ENCODE measurements around the gene CPNE4. TPM values are rescaled to one million over a fixed set of nuclear protein-coding genes. Genes with fewer than 3 reads are reported as not detected.

The CPNE4 gene
- total RNA-seq, 4 donors from 2014 or later, result 0.53 to 2.1 TPM; not detected in 2

DNA sequence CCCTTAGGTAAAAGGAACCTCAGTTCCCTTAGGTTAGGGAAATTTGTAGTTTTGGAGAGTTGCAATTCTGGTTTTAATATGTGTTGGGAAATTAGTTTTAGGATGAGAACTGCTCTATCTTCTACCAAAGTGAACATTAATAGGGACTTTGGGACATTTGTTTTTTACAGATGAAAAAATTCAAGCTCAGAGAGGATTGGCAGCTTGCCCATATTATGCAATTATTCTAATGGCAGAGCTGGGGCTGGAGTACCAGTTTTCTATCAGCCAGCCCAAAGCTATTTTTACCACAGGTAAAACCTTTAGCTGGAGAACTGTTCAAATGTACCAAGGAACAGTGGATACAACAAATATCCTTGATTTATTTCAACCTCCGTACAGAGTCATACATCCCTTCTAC is 127.0 kb downstream of the CPNE4 start:
- H3K36me3 ChIP-seq, result no peaks in the 10 kb centered on the region
- no peak for DNase-seq
- TF ChIP-seq, protein P1, sequence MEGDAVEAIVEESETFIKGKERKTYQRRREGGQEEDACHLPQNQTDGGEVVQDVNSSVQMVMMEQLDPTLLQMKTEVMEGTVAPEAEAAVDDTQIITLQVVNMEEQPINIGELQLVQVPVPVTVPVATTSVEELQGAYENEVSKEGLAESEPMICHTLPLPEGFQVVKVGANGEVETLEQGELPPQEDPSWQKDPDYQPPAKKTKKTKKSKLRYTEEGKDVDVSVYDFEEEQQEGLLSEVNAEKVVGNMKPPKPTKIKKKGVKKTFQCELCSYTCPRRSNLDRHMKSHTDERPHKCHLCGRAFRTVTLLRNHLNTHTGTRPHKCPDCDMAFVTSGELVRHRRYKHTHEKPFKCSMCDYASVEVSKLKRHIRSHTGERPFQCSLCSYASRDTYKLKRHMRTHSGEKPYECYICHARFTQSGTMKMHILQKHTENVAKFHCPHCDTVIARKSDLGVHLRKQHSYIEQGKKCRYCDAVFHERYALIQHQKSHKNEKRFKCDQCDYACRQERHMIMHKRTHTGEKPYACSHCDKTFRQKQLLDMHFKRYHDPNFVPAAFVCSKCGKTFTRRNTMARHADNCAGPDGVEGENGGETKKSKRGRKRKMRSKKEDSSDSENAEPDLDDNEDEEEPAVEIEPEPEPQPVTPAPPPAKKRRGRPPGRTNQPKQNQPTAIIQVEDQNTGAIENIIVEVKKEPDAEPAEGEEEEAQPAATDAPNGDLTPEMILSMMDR (IDR thresholded peaks at IDR 0.05), result no peak
- TF ChIP-seq POLR2A (IDR thresholded peaks at IDR 0.05), result no peak

DNA sequence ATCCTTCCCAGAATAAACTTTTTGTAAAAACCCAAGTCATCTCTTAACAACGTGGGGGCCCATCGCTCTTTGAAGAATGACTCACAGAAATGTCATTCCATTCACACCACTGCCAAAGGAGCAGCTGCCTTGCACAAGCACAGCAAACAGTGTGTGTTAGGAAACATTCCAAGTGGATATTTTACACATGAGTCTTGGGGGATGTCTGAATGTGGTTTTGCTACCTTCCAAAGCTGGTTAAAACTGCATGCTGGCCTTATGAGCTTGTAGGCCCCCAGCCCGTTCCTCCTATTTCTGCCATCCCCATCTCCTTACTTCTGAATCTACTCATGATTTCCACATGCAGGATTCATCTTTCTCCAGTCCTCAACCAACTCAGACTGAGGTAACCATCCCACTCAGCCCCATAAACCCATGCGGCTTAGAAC is 130.8 kb downstream of the CPNE4 start:
- H3K4me3 ChIP-seq, result no peak overlapping the region
- no peak for TF ChIP-seq POLR2A (IDR thresholded peaks at IDR 0.05)
- TF ChIP-seq, protein P1 (IDR thresholded peaks at IDR 0.05), result no peak
- DNase-seq, result no peak
- H3K9me3 ChIP-seq, result no peaks in the 10 kb centered on the region
- no peaks in the 10 kb centered on the region for H3K36me3 ChIP-seq
- no peaks in the 10 kb centered on the region for H3K27me3 ChIP-seq
- no peaks in the 10 kb centered on the region for H3K4me1 ChIP-seq
- H3K27ac ChIP-seq, result no peak overlapping the region

More for the DNA sequence above, 127.0 kb downstream of the CPNE4 start:
- Histone ChIP-seq H3K27ac (no peak overlapping the region), H3K9me3 (no peaks in the 10 kb centered on the region), H3K27me3 (no peaks in the 10 kb centered on the region), H3K4me1 (no peaks in the 10 kb centered on the region), H3K4me3 (no peak overlapping the region)

DNA sequence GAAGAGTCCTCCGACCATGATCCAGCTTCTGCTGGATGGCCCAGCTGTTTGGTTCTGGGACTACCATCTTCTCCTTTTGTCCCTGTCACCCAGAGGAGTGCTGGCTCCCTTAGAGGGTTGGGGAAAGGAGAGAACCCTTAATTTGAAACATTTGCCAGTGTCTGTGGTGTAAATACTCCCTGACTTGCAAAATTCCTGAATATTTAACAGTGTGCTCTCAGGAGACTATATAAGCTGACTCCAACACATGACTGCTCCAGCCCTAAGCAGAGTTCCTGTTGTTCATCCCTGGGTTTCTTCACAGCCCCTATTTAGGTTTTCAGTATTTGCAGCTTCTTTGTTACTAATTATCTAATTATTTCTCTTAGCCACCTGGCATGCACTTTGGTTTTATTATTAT is 133.1 kb downstream of the CPNE4 start:
- no peak overlapping the region for H3K27ac ChIP-seq
- H3K27me3 ChIP-seq, result no peaks in the 10 kb centered on the region
- no peak overlapping the region for H3K4me3 ChIP-seq
- no peak for DNase-seq
- TF ChIP-seq, protein P1 (IDR thresholded peaks at IDR 0.05), result no peak
- H3K36me3 ChIP-seq, result no peaks in the 10 kb centered on the region
- H3K9me3 ChIP-seq, result no peaks in the 10 kb centered on the region
- no peaks in the 10 kb centered on the region for H3K4me1 ChIP-seq

DNA sequence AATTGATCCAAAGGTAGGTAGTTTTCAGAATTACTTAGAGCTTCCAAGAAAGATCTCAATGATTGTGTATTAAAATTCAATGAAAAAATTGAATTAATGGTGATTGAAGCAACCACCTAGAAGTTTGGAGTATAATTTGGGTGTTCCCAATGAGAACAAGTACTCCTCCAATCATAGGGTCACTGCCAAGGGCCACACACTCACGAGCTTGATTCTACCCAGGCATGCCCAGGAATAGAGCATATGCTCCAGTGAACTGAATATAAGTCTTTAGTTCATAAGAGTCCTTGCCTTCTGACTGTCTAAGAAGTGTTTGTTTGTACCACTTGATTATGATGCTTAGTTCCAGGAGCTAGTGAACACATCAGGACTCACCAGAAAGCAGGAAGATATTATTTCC is 133.9 kb downstream of the CPNE4 start:
- no peak for TF ChIP-seq POLR2A (IDR thresholded peaks at IDR 0.05)
- TF ChIP-seq, protein P1 (IDR thresholded peaks at IDR 0.05), result no peak
- Histone ChIP-seq H3K27me3 (no peaks in the 10 kb centered on the region), H3K27ac (no peak overlapping the region), H3K9me3 (no peaks in the 10 kb centered on the region), H3K36me3 (no peaks in the 10 kb centered on the region), H3K4me1 (no peaks in the 10 kb centered on the region), H3K4me3 (no peak overlapping the region)
- no peak for DNase-seq

DNA sequence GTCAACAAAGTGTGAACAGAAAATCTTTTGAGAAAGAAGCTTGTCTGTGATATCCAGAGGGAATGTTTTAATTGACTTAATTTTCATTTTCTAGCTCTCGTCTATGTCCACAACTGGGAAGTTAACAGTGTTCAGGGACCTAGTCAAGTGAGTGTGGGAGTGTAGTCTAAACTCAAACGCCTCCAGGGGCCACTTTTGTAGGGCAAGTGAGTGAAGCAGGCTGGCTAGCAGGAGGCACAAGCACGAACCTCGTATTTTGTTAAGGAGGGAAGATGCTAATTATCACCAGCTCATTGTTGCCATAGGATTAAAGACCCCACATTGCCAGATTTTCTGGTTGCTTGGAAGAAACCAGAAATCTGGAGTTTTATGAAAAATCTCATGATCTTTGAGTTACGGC is 135.8 kb downstream of the CPNE4 start:
- Histone ChIP-seq H3K27ac (no peak overlapping the region), H3K4me3 (no peak overlapping the region), H3K4me1 (no peaks in the 10 kb centered on the region), H3K27me3 (no peaks in the 10 kb centered on the region), H3K36me3 (no peaks in the 10 kb centered on the region), H3K9me3 (no peaks in the 10 kb centered on the region)
- no peak for DNase-seq
- TF ChIP-seq, protein P1 (IDR thresholded peaks at IDR 0.05), result no peak
- TF ChIP-seq POLR2A (IDR thresholded peaks at IDR 0.05), result no peak

DNA sequence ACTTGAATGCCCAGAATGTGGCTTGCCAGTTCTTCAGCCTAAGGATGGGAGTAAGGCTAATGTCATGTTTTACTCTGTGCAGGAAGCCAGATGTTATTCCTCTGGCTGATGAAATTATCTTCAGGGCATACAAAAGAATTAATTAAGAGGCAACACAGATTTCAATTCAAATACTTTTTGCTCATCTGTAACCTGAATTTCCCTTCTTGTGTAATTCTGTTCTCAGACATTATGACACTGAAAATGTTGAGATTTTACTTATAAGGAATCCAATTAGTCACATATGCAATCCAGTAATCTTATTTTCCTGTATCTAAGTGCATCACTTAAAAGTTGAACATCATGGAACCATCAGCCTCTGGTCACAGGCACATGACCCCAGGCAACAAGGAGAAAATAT is 136.5 kb downstream of the CPNE4 start:
- Histone ChIP-seq H3K27ac (no peak overlapping the region), H3K4me1 (no peaks in the 10 kb centered on the region), H3K4me3 (no peak overlapping the region), H3K27me3 (no peaks in the 10 kb centered on the region), H3K9me3 (no peaks in the 10 kb centered on the region), H3K36me3 (no peaks in the 10 kb centered on the region)
- DNase-seq, result no peak
- TF ChIP-seq, protein P1 (IDR thresholded peaks at IDR 0.05), result no peak
- TF ChIP-seq POLR2A (IDR thresholded peaks at IDR 0.05), result no peak
